ENCODE measurements around the gene KMT2E.

KMT2E gene

DNA sequence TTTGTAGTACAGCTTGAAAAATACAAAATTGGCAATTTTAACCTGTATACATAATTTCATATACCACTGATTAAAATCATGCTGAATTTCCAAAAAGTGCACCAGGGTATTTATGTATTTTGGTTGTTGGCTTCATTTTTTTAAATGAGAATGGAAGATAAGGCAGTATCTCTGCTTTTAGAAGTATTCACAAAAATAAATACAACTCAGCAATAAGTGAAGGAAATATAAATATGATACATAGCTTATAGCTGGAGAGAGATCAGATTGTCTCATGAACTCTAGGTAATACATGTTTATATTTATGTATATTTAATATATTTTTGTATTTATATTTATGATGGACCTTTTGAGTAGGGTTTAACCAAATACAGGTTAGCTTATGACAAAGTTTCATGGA is 81.0 kb downstream of the KMT2E start:
- DNase-seq (ENCODE audit: extremely low read depth, low read depth) = no peak
- TF ChIP-seq, protein P1, sequence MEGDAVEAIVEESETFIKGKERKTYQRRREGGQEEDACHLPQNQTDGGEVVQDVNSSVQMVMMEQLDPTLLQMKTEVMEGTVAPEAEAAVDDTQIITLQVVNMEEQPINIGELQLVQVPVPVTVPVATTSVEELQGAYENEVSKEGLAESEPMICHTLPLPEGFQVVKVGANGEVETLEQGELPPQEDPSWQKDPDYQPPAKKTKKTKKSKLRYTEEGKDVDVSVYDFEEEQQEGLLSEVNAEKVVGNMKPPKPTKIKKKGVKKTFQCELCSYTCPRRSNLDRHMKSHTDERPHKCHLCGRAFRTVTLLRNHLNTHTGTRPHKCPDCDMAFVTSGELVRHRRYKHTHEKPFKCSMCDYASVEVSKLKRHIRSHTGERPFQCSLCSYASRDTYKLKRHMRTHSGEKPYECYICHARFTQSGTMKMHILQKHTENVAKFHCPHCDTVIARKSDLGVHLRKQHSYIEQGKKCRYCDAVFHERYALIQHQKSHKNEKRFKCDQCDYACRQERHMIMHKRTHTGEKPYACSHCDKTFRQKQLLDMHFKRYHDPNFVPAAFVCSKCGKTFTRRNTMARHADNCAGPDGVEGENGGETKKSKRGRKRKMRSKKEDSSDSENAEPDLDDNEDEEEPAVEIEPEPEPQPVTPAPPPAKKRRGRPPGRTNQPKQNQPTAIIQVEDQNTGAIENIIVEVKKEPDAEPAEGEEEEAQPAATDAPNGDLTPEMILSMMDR (IDR thresholded peaks at IDR 0.05; ENCODE audit: low read depth, low read length) = no peak

DNA sequence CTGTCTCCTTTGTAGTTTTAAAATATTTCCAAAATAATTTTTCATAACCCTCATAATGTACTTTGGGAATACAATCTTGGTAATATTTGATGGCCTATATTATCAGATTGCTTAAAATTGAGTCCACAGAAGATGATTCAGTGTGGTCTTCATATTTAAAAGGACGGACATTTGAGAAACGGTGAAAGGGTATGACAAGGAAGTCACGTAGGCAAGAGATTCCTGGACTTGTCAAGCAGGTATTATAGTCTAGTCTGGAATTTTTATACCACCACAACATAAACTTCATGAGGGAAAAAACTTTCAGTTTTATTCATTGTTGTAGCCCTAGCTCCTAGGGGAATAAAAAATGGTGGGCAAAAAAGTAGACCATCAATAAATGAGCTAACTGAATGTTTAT is 82.3 kb downstream of the KMT2E start:
- DNase-seq (ENCODE audit: extremely low read depth, low read depth) = no peak
- TF ChIP-seq, protein P1 (IDR thresholded peaks at IDR 0.05; ENCODE audit: low read depth, low read length) = no peak

DNA sequence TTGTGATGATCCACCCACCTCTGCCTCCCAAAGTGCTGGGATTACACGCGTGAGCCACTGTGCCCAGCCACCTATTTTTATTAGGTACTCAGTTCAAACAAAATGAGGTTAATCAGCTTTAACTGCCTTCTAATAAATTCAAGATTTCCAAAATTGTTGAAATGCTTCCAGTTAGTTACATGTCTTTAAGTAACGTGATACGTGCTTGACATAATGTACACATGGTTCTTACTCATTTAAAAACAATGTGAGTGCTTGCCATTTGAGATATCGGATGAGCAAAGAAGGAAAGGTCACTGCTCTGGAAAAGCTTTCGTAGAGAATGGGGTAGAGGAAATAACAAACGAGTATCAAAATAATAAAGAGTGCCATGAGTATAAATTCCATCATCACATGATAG is 83.6 kb downstream of the KMT2E start:
- DNase-seq (ENCODE audit: extremely low read depth, low read depth) = peak; percentile 73
- TF ChIP-seq, protein P1 (IDR thresholded peaks at IDR 0.05; ENCODE audit: low read depth, low read length) = no peak

DNA sequence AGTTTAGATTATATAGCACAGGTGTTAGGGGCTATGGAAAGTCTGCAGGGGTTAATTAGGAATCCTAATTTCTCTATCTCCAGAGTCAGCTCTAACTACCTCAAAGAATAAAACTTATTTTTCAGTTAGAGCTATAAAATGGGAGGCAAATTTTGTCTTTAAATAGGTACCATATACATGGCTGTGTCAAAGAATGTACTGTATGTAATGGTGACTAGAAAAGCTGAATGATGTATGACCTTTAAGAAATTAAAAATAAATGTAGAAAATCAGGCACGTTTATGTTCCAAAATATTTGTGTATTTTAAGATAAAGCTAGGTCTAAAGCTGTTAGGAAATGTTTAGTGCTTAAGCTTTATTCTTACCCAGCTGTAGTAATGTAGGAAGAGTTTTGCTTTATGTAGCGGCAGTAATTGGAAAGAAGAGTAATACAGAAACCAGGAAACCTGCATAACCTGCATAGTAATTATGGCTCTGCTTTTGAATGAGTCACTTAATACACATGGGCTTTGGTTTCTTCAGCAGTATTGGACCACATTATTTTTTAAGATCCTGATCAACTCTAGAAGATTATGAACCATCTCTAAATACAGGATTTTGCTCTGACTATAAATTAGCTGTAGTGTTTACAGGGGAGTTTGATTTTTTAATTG is 85.0 kb downstream of the KMT2E start:
- TF ChIP-seq, protein P1 (IDR thresholded peaks at IDR 0.05; ENCODE audit: low read depth, low read length) = no peak
- DNase-seq (ENCODE audit: extremely low read depth, low read depth) = no peak

DNA sequence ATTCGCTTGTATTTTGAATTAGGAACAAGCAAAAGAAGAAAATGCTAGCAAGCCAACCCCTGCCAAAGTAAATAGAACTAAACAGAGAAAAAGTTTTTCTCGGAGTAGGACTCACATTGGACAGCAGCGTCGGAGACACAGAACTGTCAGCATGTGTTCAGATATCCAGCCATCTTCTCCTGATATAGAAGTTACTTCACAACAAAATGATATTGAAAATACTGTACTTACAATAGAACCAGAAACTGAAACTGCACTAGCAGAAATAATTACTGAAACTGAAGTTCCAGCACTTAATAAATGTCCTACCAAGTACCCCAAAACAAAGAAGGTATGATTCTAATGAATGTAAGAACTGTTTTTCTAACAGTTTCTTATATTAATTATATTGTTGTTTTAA is 87.9 kb downstream of the KMT2E start:
- no peak for DNase-seq (ENCODE audit: extremely low read depth, low read depth)
- TF ChIP-seq, protein P1 (IDR thresholded peaks at IDR 0.05; ENCODE audit: low read depth, low read length) = no peak

DNA sequence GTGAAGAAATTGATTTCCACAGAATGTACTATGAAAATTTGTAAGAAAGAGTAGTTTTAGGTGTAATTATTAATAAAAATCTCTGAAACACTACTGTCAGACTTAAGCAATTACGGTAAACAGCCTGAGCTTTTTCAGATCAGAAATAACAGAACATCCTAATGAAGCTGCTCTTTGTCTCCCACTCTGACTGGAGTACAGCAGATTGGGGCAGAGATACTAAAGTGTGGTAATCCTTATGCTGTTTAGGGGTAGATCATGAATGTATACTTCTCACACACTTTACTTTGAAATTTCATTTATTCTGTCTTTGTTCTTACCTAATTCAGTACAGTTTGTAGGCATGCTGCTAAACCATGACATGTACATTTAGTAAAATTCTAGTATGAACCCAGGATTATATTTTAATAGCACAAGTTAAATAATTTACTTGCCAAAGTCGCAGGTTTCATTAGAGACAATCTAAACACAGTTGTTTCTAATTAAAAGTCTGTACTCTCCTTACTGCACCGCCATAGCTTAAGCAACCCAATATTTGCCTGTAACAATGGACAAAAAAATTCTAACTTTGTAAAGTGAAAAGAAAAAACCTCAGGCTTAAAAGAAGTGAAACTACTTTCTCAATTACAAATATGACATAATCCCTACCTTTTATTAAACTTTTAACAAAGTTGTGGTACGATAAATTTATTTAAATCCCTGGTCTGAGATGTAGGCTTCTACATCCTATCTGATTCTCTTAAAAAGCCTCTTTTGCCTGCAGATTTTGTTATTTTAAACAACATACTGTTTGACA is 88.8 kb downstream of the KMT2E start:
- DNase-seq (ENCODE audit: extremely low read depth, low read depth) = no peak
- TF ChIP-seq, protein P1 (IDR thresholded peaks at IDR 0.05; ENCODE audit: low read depth, low read length) = no peak

DNA sequence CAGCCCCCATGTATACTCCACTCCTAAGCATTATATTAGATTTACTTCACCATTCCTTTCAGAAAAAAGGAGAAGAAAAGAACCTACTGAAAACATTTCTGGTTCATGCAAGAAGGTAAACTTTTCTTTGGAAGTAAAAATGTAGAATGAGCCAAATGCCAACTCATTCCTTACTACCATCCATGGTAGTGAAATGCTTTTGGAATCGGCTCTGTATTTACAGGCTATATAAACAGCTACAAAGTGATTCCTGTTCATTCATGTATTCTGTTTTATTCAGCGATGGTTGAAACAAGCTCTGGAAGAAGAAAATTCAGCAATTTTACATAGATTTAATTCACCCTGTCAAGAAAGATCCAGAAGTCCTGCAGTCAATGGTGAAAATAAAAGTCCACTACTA is 91.6 kb downstream of the KMT2E start:
- TF ChIP-seq, protein P1 (IDR thresholded peaks at IDR 0.05; ENCODE audit: low read depth, low read length) = no peak
- DNase-seq (ENCODE audit: extremely low read depth, low read depth) = no peak
